ENCODE results near the gene MBTD1.

DNA sequence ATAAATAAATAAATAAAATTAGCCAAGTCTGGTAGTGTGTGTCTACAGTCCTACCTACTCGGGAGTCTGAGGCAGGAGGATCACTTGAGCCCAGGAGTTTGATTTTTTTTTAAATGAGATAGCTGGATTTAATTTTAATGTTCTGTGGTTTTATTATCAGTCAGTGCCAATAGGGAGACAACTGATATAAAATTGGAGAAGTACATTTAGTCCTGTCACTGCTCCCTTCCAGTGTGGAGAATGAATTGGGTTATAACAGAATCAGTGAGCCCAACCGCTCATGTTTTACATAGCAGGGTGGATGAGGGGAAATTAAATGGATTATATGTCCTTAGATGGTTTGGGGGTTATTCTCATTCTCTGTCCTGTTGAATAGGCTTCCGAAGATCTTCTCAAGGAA, 100.2 kb downstream of the MBTD1 start:
- TF ChIP-seq, protein P1, sequence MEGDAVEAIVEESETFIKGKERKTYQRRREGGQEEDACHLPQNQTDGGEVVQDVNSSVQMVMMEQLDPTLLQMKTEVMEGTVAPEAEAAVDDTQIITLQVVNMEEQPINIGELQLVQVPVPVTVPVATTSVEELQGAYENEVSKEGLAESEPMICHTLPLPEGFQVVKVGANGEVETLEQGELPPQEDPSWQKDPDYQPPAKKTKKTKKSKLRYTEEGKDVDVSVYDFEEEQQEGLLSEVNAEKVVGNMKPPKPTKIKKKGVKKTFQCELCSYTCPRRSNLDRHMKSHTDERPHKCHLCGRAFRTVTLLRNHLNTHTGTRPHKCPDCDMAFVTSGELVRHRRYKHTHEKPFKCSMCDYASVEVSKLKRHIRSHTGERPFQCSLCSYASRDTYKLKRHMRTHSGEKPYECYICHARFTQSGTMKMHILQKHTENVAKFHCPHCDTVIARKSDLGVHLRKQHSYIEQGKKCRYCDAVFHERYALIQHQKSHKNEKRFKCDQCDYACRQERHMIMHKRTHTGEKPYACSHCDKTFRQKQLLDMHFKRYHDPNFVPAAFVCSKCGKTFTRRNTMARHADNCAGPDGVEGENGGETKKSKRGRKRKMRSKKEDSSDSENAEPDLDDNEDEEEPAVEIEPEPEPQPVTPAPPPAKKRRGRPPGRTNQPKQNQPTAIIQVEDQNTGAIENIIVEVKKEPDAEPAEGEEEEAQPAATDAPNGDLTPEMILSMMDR (IDR thresholded peaks at IDR 0.05) = no peak
- TF ChIP-seq SMAD3 (CRISPR knock-in tag; IDR thresholded peaks at IDR 0.05; ENCODE audit: borderline replicate concordance) = no peak

All from WTC11 (cell line).